HG03354 (cell line): ENCODE measurements around the gene INPP5K.

Experiments used
- ATAC-seq: cut with Tn5 transposase; IDR thresholded peaks from one replicate; pipeline ENCODE4 v1.9.1; 2021; ENCODE audit warnings: mild to moderate bottlenecking; ENCODE audit not compliant: unreplicated experiment, poor library complexity, severe bottlenecking

Gene INPP5K

GRCh38 chr17:1488826-1489270 lies 27.6 kb downstream of the INPP5K start:
- ATAC-seq: no peak

DNA sequence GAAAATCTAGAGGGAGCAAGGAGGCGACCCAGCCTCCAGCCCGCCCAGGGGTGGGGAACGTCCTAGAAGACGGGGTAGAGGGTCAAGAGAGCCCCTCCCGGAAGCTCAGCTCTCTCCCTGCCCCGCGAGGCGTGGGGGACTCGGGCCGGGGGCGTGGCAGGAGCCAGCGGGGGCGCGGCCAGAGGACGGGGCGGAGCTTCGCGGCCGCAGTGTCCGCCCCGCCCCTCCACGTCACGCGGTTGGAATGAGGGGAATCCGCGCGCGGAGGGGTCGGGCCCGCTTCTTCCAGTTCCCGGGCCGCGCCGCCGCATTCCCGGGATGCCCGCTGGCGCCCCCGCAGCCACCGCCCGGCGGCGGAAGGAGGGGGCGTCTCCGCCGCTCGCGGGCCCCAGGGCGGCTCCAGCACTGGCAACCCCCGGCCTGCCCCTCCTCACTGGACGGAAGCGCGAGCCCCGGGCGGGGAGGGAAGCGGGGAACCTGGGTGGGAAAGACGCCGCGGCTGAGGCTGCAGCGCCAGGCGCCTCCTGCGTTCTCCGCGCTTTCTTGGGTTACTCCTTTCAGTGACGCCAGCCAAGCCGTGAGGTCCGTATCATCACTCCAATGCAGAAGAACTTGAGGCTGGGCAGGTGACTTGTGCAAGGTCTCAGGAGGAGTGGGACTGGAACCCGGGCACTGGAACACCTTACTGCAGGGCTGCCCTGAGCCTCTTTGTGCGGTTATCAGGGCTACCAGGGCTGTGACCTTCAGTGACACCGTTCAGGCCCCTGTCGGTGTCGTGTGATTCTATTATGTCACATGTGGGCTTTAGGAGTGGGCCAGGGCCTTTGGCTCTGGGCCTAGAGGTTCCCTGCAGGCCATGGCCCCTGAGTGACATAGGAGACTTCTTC lies 28.2 kb downstream of the INPP5K start:
- peak; percentile 29 for ATAC-seq

- no peak for ATAC-seq
Measured at GRCh38 chr17:1486802-1487695, 29.4 kb downstream of the INPP5K start.

DNA sequence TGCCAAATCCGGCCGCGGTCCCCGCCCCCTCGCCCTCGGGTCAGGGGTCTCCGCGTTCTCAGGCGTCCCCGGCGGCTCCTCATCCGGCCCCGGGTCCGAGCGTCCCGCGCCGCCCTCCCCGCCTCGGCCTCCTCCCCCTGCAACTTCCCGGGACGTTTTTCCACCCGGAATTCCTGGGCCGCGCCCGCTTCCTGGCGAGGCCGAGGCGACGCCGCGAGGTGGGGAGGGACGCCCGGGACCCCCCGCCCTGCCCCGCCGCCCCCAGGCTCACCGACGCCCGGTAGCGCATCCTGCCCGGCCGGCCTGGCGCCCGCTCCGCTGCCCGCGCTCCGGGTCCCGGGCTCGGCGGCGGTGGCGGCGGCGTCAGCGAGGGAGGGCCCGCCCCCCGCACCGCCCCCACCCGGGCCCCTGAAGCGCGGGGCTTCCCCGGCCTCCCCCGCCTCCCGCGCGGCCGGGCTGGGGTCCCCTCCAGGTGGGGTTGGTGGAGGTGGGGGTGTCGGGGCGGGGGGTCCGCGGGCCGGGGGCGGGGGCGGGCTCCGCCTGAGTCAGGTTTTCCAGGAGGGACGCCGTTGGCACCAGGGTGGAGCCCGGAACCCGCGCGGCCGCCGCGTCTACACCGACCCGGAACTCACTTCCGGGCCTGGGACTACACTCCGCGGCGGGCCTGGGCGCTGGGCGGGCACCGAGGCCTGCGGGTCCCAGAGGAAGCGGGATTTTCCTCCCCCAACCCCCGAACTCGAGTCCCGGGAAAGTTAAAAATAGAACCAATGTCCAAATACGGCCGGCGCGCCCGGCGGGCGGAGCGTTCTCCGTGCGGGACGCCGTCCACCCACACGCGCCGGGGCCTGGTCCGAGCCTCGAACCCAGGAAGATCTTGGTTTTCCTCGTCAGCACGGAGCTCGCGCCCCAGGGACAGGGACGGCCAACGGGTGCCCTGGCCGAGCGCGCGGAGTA lies 30.7 kb downstream of the INPP5K start:
- ATAC-seq: peak; percentile 32

GRCh38 chr17:1484676-1485422 lies 31.6 kb downstream of the INPP5K start:
- ATAC-seq: peak; percentile 39

DNA sequence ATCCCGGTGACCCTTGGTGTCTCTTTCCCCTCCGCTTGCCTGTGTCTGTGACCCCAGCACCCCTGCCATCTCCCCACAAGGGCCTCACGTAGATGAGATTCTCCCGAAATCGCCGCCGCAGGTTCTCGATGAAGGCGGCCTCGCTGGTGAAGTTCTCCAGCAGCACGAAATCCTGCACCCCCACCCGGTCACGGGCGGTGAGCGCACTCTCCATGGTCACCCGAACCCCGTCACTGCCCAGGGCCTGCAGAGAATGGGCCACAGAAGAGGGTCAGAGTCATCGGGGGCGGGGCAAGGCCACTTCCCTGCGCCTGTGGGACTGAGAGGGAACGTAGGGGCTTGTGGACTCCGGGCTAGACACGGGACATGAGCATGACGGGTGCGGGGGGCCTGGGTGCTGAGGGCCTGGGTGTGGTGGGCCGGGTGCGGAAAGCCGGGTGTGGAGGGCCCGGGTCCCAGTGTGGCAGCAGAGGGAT lies 32.3 kb downstream of the INPP5K start:
- ATAC-seq: no peak

DNA sequence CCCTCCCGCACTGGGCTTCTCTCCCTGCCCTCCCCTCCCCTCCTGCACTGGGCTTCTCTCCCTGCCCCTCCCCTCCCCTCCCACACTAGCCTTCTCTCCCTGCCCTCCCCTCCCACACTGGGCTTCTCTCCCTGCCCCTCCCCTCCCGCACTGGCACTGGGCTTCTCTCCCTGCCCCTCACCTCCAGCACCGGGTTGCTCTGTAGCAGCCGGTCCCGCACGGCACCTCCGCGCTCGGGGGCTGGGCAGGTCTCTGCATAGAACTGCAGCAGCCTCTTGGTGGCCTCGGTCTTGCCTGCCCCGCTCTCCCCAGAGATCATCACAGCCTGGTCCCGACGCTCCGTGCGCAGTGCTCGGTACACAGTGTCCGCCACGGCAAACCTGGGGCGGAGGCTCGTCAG lies 33.7 kb downstream of the INPP5K start:
- no peak for ATAC-seq

DNA sequence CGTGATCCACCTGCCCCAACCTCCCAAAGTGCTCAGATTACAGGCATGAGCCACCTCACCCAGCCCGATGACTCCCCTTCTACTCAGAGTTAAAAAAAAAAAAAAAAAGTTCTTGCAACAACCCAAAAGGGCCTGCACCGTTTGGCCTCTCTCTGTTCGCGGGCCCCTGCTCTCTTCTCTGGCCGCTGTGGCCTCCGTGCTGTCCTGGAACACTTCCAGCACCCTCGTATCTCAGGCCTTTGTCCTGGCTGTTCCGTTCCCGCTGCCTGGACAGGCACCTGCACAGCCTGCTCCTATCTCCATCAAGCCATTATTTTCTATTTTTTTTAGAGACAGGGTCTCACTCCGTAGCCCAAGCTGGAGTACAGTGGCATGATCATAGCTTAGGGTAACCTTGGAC lies 34.7 kb downstream of the INPP5K start:
- no peak for ATAC-seq

DNA sequence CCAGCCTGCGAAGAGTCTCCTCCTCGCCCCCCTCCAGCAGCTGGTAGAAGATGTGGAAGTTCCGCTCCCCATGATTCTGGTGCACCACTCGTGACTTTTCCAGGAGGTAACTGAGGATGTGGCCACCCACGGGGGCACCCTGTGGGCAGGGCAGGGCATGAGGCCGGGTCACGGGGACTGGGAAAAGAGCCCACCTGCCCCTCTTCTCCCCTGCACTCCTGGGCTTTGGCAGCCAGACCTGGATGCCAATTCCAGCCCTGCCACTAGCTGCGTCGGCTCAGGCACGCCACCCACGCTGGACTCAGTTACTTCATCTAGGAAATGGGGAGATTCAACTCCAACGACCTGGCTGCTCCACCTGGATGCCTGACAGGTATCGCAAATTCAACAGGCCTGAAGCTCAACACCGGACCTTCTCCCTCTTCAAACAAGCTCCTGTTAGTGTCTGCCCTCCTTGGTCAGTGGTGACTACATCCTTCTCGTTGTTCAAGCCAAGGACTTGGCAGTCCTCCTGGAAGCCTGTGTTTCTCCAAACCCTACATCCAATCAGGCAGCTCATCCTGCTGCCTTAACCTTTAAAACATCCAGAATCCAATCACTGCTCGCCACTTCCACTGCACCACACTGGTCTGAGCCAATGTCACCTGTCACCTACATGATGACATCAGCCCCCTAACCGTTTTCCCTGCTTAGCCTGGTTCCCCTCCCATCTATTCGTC lies 35.5 kb downstream of the INPP5K start:
- ATAC-seq: no peak

- ATAC-seq: no peak
Measured at GRCh38 chr17:1478418-1478817, 38.0 kb downstream of the INPP5K start.

- ATAC-seq: no peak
Measured at GRCh38 chr17:1475321-1475854, 41.0 kb downstream of the INPP5K start.

DNA sequence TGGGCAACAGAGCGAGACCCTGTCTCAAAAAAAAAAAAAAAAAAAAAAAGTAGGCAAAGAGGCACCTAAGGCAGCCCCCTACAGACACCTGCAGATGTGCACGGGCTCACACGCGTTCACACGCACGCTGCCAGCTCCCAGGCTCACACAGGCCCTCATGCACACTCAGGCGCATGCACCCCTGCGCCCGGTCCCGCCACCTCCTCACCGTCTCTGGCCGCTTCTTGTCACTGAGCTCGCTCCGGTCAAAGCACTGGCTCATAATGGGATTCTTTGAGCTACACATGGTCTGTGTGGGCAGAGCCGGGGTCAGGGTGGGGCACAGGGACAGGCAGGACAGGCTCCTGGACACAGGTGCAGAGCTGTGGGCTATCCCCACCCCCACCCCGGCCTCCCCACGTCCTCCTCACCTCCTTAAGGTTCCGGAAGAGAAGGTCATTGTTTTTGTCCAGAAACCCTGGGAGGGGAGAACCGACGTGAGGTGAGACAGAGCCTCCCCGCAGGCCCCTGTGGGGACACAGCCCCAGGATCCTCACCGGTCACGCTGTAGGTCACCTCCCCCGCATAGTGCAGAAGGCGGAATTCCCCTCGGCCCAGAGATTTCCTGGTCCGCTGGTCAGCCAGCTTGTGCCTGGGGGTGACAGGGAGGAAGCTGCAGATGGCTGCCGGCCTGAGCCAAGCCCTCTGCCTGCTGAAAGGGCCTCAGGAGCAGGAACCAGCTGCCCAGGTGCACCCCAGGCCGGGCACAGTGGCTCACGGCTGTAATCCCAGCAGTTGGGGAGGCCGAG lies 41.8 kb downstream of the INPP5K start:
- ATAC-seq: peak; percentile 63

GRCh38 chr17:1473841-1474240 lies 42.6 kb downstream of the INPP5K start:
- no peak for ATAC-seq

GRCh38 chr17:1473170-1473569 lies 43.2 kb downstream of the INPP5K start:
- no peak for ATAC-seq

DNA sequence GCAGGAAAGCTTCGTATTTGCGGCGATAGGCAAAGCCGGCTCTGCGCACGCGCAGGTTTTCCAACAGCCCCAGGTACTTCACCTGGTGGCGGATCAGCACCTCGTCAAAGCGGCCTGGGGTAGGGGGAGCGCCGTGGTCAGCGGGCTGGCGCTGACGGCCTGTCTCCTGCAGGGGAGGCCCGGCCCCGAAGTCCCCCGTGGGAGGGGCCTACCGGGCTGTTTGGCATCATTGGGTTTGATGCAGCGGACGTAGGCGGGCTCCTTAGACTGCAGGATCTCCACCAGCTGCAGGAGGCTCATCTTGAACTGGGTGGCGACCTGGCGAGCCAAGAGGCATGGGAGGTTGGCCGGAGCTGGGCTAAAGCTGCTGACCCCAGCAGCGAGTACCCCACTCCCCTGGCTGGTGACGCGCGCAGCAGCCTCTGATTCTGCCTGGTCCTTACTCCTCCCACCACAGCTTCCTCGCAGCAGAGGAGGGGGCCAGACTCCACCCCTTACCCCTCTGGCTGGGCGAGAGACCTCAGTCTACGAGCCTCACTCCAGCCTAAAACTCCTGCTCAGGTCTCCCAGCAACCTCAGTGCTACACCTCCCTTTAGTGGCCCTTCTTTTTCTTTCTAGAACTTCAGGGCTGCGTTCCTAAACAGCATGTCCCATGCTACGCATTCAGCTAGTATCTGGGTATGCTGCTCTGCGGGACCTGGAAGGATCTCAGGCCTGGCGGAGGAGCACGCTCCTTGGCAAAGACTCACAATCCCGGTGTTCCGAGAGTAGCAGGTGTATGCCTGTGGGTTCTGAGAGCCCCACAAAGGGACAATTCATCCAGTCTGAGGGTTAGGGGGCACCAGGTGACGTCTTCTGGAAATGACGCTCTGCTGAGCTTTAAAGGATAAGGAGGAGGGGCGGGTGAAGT lies 44.2 kb downstream of the INPP5K start:
- no peak for ATAC-seq

- ATAC-seq: no peak
Measured at GRCh38 chr17:1471490-1471889, 44.9 kb downstream of the INPP5K start.
